Heart right ventricle (tissue), 16 donors: Measurements from ENCODE around the gene ARHGEF16. TPM values are rescaled to one million over a fixed set of nuclear protein-coding genes. Genes with fewer than 3 reads are reported as not detected.

Source experiments
- ATAC-seq, 8 donors: fragments of 200-7000 bp; cut with Tn5 transposase; one replicate each; pipeline ENCODE4 v1.9.1; 2020; ENCODE audit warnings: mild to moderate bottlenecking in 8 of 8, moderate library complexity in 8 of 8, moderate number of reproducible peaks in 1 of 8
- DNase-seq, 2 donors: peaks; one replicate each; pipeline ENCODE4 v3.0.0-alpha.2; 2020
- H3K27ac ChIP-seq, 10 donors: fragments of 200-600 bp; sonication (generic) in 2 of 10; one replicate each; pipeline versions ENCODE4 v1.5.0 to v1.8.0; 2020 to 2022; ENCODE audit warnings: mild to moderate bottlenecking in 3 of 10
- H3K27me3 ChIP-seq, 7 donors: fragments of 200-600 bp; one replicate each; pipeline ENCODE4 v1.8.0; 2021 to 2022; ENCODE audit warnings: mild to moderate bottlenecking in 2 of 7
- H3K36me3 ChIP-seq, 9 donors: fragments of 200-600 bp; sonication (generic) in 1 of 9; one replicate each; pipeline versions ENCODE4 v1.5.0 to v1.8.0; 2020 to 2022; ENCODE audit warnings: mild to moderate bottlenecking in 2 of 9
- H3K4me1 ChIP-seq, 9 donors: fragments of 200-600 bp; sonication (generic) in 1 of 9; one replicate each; pipeline versions ENCODE4 v1.5.0 to v1.8.0; 2020 to 2022; ENCODE audit warnings: mild to moderate bottlenecking in 4 of 9
- H3K4me3 ChIP-seq, 10 donors: fragments of 200-600 bp; sonication (generic) in 2 of 10; one replicate each; pipeline versions ENCODE4 v1.5.0 to v1.8.0; 2020 to 2022; ENCODE audit warnings: mild to moderate bottlenecking in 7 of 10, moderate library complexity in 2 of 10
- H3K9me3 ChIP-seq, 11 donors: fragments of 200-600 bp in 10 of 11; sonication (generic) in 2 of 11; one replicate each; pipeline versions ENCODE4 v1.5.0 to v1.8.0; 2013 to 2022; ENCODE audit warnings: mild to moderate bottlenecking in 2 of 11, control low read depth in 1 of 11, moderate library complexity in 1 of 11
- CTCF ChIP-seq, 9 donors: fragments of 200-600 bp; sonication (generic) in 2 of 9; IDR thresholded peaks; one replicate each; pipeline versions ENCODE4 v1.5.0 to v1.8.0; 2021 to 2022; ENCODE audit warnings: antibody characterized with exemption in 9 of 9, mild to moderate bottlenecking in 5 of 9, moderate library complexity in 1 of 9
- WGBS, 2 donors: extraction: QIAGEN DNeasy Blood & Tissue Kit; methylation state at CpG; one replicate each; pipeline ENCODE4 v1.1.7; 2013; ENCODE audit warnings: inconsistent platforms in 1 of 2; 5-methylcytosine and 5-hydroxymethylcytosine counted together
- intact Hi-C, 10 donors: fragments of 100-400 bp; cut with DNase I; formaldehyde crosslinking; loops; one replicate each; pipeline versions ENCODE4 v1.11.1 to v1.14.2; 2022
- polyA plus RNA-seq, 2 donors: library from polyadenylated mRNA; stranded (reverse); fragments of 200-250 nt; gene quantifications; one replicate each; pipeline ENCODE4 v1.2.3, GENCODE V29; 2013
- total RNA-seq, 10 donors: library from RNA; stranded (reverse); fragmentation: NEBNext Ultra II Directional in 3 of 10; extraction: Animal tissue kit (Norgen Biotek cat#: 25700) in 3 of 10; gene quantifications; one replicate each; pipeline versions ENCODE4 v1.2.1 to v1.2.4, GENCODE V29; 2021 to 2023
- donor health status: Arrhythmogenic right ventricular cardiomyopathy.
- donor health status: ischemic (EF 13 %, LVEDD 7.1; RV severe dilation, severe dysfunction).
- donor health status: healthy with polysubstance abuse.
- donor health status: DM: no; HTN: yes; CAD: no.
- donor health status: DM: no; HTN: no; CAD: no.
- donor health status: ischemic (EF 25% LVEDD 6.9; RV normal size, moderate dysfunction).
- donor health status: ischemic (EF 25% LVEDD 5.7; RV mildly dilated, moderate dysfunction).
- donor health status: healthy.
- donor health status: DM: yes; HTN: yes; CAD: no.
- donor health status: Ischemic cardiomyopathy.
- donor health status: ischemic (EF 35%, LVEDD 5.7; RV mildly dilated, moderate dysfunction).
- donor health status: nonischemic (EF 11% LVEDD 7.7; RV severe dilation, severe dysfunction).
- donor health status: DM: yes; HTN: yes; CAD: no.
- donor health status: PGD.
- donor health status: ischemic (EF 29% LVEDD 5.4; RV normal size, mild dysfunction).
- donor health status: nonischemic (EF 23%, LVEDD 6.1; RV moderate dilation, normal function).

The ARHGEF16 gene
- total and polyA plus RNA-seq, 12 donors, result 0.17 to 1.1 (median 0.40) TPM

GRCh38 chr1:3405974-3406867 lies 48.2 kb upstream of the ARHGEF16 start:
- H3K4me1 ChIP-seq, result peaks cover 0 to 28% (median 13%) of the 10 kb centered on the region in 9 donors
- H3K27me3 ChIP-seq, result no peaks in the 10 kb centered on the region
- H3K36me3 ChIP-seq, result peaks cover 0 to 31% (median 0%) of the 10 kb centered on the region in 9 donors
- H3K4me3 ChIP-seq, result no peak overlapping the region
- no peak for DNase-seq
- 83 to 86% methylated on average over 17 of the region's 17 CpGs for WGBS, 2 donors
- no peaks in the 10 kb centered on the region for H3K9me3 ChIP-seq
- ATAC-seq, result no peak
- no peak for TF ChIP-seq CTCF (IDR thresholded peaks at IDR 0.05)
- H3K27ac ChIP-seq, result no peak overlapping the region
- intact Hi-C loops, result loop anchor here in 2 of 10 donors (5.0 to 10.0 kb wide), 2 partner anchors 339 to 341 kb away; partner anchors contain the start of gene PRDM16 (in 2 of the 2)

GRCh38 chr1:3407021-3407420 lies 47.4 kb upstream of the ARHGEF16 start:
- H3K9me3 ChIP-seq, result no peaks in the 10 kb centered on the region
- intact Hi-C loops, result loop anchor here in 2 of 10 donors (5.0 to 10.0 kb wide), 2 partner anchors 340 to 342 kb away; partner anchors contain the start of gene PRDM16 (in 2 of the 2)
- peaks cover 0 to 31% (median 0%) of the 10 kb centered on the region in 9 donors for H3K36me3 ChIP-seq
- H3K27ac ChIP-seq, result no peak overlapping the region
- WGBS, 2 donors, result 83% methylated on average over 12 of the region's 12 CpGs
- no peak for TF ChIP-seq CTCF (IDR thresholded peaks at IDR 0.05)
- H3K27me3 ChIP-seq, result no peaks in the 10 kb centered on the region
- DNase-seq (no peak), ATAC-seq (no peak)
- peaks cover 0 to 26% (median 8%) of the 10 kb centered on the region in 9 donors for H3K4me1 ChIP-seq
- H3K4me3 ChIP-seq, result no peak overlapping the region

- Histone ChIP-seq H3K9me3 (no peaks in the 10 kb centered on the region), H3K4me3 (no peak overlapping the region), H3K4me1 (peaks cover 0 to 15% (median under 1%) of the 10 kb centered on the region in 9 donors), H3K36me3 (peaks cover 0 to 29% (median 0%) of the 10 kb centered on the region in 9 donors), H3K27ac (no peak overlapping the region), H3K27me3 (no peaks in the 10 kb centered on the region)
- intact Hi-C loops, result loop anchor here in 4 of 10 donors (2.0 to 10.0 kb wide), 3 partner anchors 342 to 344 kb away; partner anchors contain the start of gene PRDM16 (in 2 of the 4)
- TF ChIP-seq CTCF (IDR thresholded peaks at IDR 0.05), result no peak
- ATAC-seq (no peak), DNase-seq (no peak)
- WGBS, 2 donors, result 94 to 97% methylated on average over 36 of the region's 36 CpGs
Measured at GRCh38 chr1:3408751-3409266, 45.7 kb upstream of the ARHGEF16 start.

- Histone ChIP-seq H3K9me3 (no peaks in the 10 kb centered on the region), H3K4me1 (peaks cover 0 to 22% (median 3%) of the 10 kb centered on the region in 9 donors), H3K27me3 (no peaks in the 10 kb centered on the region), H3K27ac (no peak overlapping the region), H3K36me3 (peaks cover 0 to 23% (median 0%) of the 10 kb centered on the region in 9 donors), H3K4me3 (no peak overlapping the region)
- no peak for TF ChIP-seq CTCF (IDR thresholded peaks at IDR 0.05)
- intact Hi-C loops, result loop anchor here in 9 of 10 donors (1.0 to 10.0 kb wide), 9 partner anchors 57 to 532 kb away; partner anchors contain the start of gene PRDM16 (in 3 of the 9)
- ATAC-seq (no peak), DNase-seq (no peak)
- WGBS, 2 donors, result 72 to 75% methylated on average over 19 of the region's 19 CpGs
Measured at GRCh38 chr1:3409366-3410141, 44.9 kb upstream of the ARHGEF16 start.
